HEK293 (cell line): Measurements from ENCODE around the gene FYTTD1.

Source experiments
- ATF2 ChIP-seq: fragments of 450-650 bp; formaldehyde crosslinking; IDR thresholded peaks from 2 replicates; pipeline ENCODE4 v1.5.1; 2016; ENCODE audit warnings: missing biosample characterization, missing genetic modification characterization, low read depth
- BCL6B ChIP-seq: fragments of 450-650 bp; formaldehyde crosslinking; IDR thresholded peaks from 2 replicates; pipeline ENCODE4 v1.5.1; 2017; ENCODE audit warnings: missing biosample characterization, missing genetic modification characterization
- KLF7 ChIP-seq: fragments of 450-650 bp; formaldehyde crosslinking; IDR thresholded peaks from 2 replicates; pipeline ENCODE4 v1.5.1; 2016; ENCODE audit warnings: missing biosample characterization, missing genetic modification characterization, borderline replicate concordance
- PATZ1 ChIP-seq: fragments of 450-650 bp; formaldehyde crosslinking; IDR thresholded peaks from 2 replicates; pipeline ENCODE4 v1.5.1; 2016; ENCODE audit warnings: missing biosample characterization, missing genetic modification characterization
- WT1 ChIP-seq: fragments of 450-650 bp; formaldehyde crosslinking; IDR thresholded peaks from 2 replicates; pipeline ENCODE4 v1.5.1; 2016; ENCODE audit warnings: missing biosample characterization, missing genetic modification characterization
- ZBTB49 ChIP-seq: fragments of 450-650 bp; formaldehyde crosslinking; IDR thresholded peaks from 2 replicates; pipeline ENCODE4 v1.5.1; 2016; ENCODE audit warnings: missing biosample characterization, missing genetic modification characterization, low read depth
- ZBTB6 ChIP-seq: fragments of 450-650 bp; formaldehyde crosslinking; IDR thresholded peaks from 2 replicates; pipeline ENCODE4 v1.5.1; 2017; ENCODE audit warnings: missing biosample characterization, missing genetic modification characterization
- ZBTB7A ChIP-seq: fragments of 450-650 bp; formaldehyde crosslinking; IDR thresholded peaks from 2 replicates; pipeline ENCODE4 v1.5.1; 2016; ENCODE audit warnings: low read depth, missing biosample characterization, missing genetic modification characterization
- ZFP3 ChIP-seq: fragments of 450-650 bp; formaldehyde crosslinking; IDR thresholded peaks from 2 replicates; pipeline ENCODE4 v1.5.1; 2016; ENCODE audit warnings: low read depth, missing biosample characterization, missing genetic modification characterization
- ZNF121 ChIP-seq: fragments of 450-650 bp; formaldehyde crosslinking; IDR thresholded peaks from 2 replicates; pipeline ENCODE4 v1.5.1; 2016; ENCODE audit warnings: missing biosample characterization, missing genetic modification characterization
- ZNF132 ChIP-seq: fragments of 450-650 bp; formaldehyde crosslinking; IDR thresholded peaks from 2 replicates; pipeline ENCODE4 v1.5.1; 2017; ENCODE audit warnings: missing biosample characterization, missing genetic modification characterization, borderline replicate concordance
- ZNF146 ChIP-seq: fragments of 450-650 bp; formaldehyde crosslinking; IDR thresholded peaks from 2 replicates; pipeline ENCODE4 v1.5.1; 2016; ENCODE audit warnings: missing biosample characterization, missing genetic modification characterization
- ZNF157 ChIP-seq: fragments of 450-650 bp; formaldehyde crosslinking; IDR thresholded peaks from 2 replicates; pipeline ENCODE4 v1.5.1; 2016; ENCODE audit warnings: missing biosample characterization, missing genetic modification characterization
- ZNF24 ChIP-seq: fragments of 450-650 bp; formaldehyde crosslinking; IDR thresholded peaks from 2 replicates; pipeline ENCODE4 v1.5.1; 2016; ENCODE audit warnings: missing biosample characterization, missing genetic modification characterization
- ZNF341 ChIP-seq: fragments of 450-650 bp; formaldehyde crosslinking; IDR thresholded peaks from 2 replicates; pipeline ENCODE4; 2016; ENCODE audit warnings: low read depth, missing biosample characterization, missing genetic modification characterization
- ZNF354C ChIP-seq: fragments of 450-650 bp; formaldehyde crosslinking; IDR thresholded peaks from 2 replicates; pipeline ENCODE4 v1.5.1; 2016; ENCODE audit warnings: missing biosample characterization, missing genetic modification characterization, low read depth, borderline replicate concordance
- ZNF473 ChIP-seq: fragments of 450-650 bp; formaldehyde crosslinking; IDR thresholded peaks from 2 replicates; pipeline ENCODE4 v1.5.1; 2017; ENCODE audit warnings: missing biosample characterization, missing genetic modification characterization
- ZNF513 ChIP-seq: fragments of 450-650 bp; IDR thresholded peaks from 2 replicates; pipeline ENCODE4 v1.5.1; 2018; ENCODE audit warnings: missing biosample characterization, missing genetic modification characterization
- ZNF548 ChIP-seq: fragments of 450-650 bp; formaldehyde crosslinking; IDR thresholded peaks from 2 replicates; pipeline ENCODE4 v1.5.1; 2016; ENCODE audit warnings: missing biosample characterization, missing genetic modification characterization
- ZNF549 ChIP-seq: fragments of 450-650 bp; IDR thresholded peaks from 2 replicates; pipeline ENCODE4 v1.5.1; 2018; ENCODE audit warnings: missing biosample characterization, missing genetic modification characterization, mild to moderate bottlenecking, inconsistent platforms, moderate library complexity
- ZNF596 ChIP-seq: fragments of 450-650 bp; IDR thresholded peaks from 2 replicates; pipeline ENCODE4 v1.5.0; 2018; ENCODE audit warnings: missing biosample characterization, mild to moderate bottlenecking, missing genetic modification characterization, moderate library complexity
- ZNF610 ChIP-seq: fragments of 450-650 bp; formaldehyde crosslinking; IDR thresholded peaks from 2 replicates; pipeline ENCODE4 v1.5.1; 2016; ENCODE audit warnings: missing biosample characterization, missing genetic modification characterization, borderline replicate concordance
- ZNF624 ChIP-seq: fragments of 450-650 bp; formaldehyde crosslinking; IDR thresholded peaks from 2 replicates; pipeline ENCODE4 v1.5.1; 2017; ENCODE audit warnings: missing biosample characterization, missing genetic modification characterization
- ZNF701 ChIP-seq: fragments of 450-650 bp; formaldehyde crosslinking; IDR thresholded peaks from 2 replicates; pipeline ENCODE4 v1.5.1; 2016; ENCODE audit warnings: missing biosample characterization, missing genetic modification characterization
- ZNF791 ChIP-seq: fragments of 450-650 bp; formaldehyde crosslinking; IDR thresholded peaks from 2 replicates; pipeline ENCODE4 v1.5.1; 2016; ENCODE audit warnings: missing biosample characterization, missing genetic modification characterization
- ZNF843 ChIP-seq: fragments of 450-650 bp; formaldehyde crosslinking; IDR thresholded peaks from 2 replicates; pipeline ENCODE4 v1.5.1; 2016; ENCODE audit warnings: missing biosample characterization, missing genetic modification characterization
- ZSCAN4 ChIP-seq: fragments of 450-650 bp; formaldehyde crosslinking; IDR thresholded peaks from 2 replicates; pipeline ENCODE4 v1.5.1; 2017; ENCODE audit warnings: missing biosample characterization, missing genetic modification characterization

FYTTD1 gene

GRCh38 chr3:197750858-197751737 lies 1.4 kb downstream of the FYTTD1 start (continued):
- no peak for TF ChIP-seq ZNF843 (tag by site-specific recombination)
- no peak for TF ChIP-seq ZNF24 (tag by site-specific recombination)
- no peak for TF ChIP-seq ZBTB6
- TF ChIP-seq ZNF513: no peak
- no peak for TF ChIP-seq ZNF610 (tag by site-specific recombination)
- TF ChIP-seq KLF7 (tag by site-specific recombination): no peak
- TF ChIP-seq ATF2: no peak
- no peak for TF ChIP-seq ZNF624 (tag by site-specific recombination)
- TF ChIP-seq ZBTB49 (tag by site-specific recombination): no peak
- no peak for TF ChIP-seq ZNF473 (tag by site-specific recombination)
- no peak for TF ChIP-seq ZNF132
- no peak for TF ChIP-seq ZSCAN4 (tag by site-specific recombination)
- TF ChIP-seq ZNF549: no peak
- peak; percentile 72 for TF ChIP-seq ZNF596
- no peak for TF ChIP-seq ZNF354C (tag by site-specific recombination)
- TF ChIP-seq ZNF791: no peak
- TF ChIP-seq PATZ1 (tag by site-specific recombination): peak; percentile 56; the same call in 1 of the 2 replicates
- TF ChIP-seq ZNF548 (tag by site-specific recombination): no peak
- peak; percentile 25; the same call in 1 of the 2 replicates for TF ChIP-seq ZNF341
- TF ChIP-seq WT1 (tag by site-specific recombination): no peak
- no peak for TF ChIP-seq ZNF701 (tag by site-specific recombination)
- TF ChIP-seq ZNF146 (tag by site-specific recombination): no peak
- no peak for TF ChIP-seq ZBTB7A
- TF ChIP-seq ZNF121: peak; percentile 79; the same call in 1 of the 2 replicates
- TF ChIP-seq BCL6B: no peak
- TF ChIP-seq ZFP3: no peak
- no peak for TF ChIP-seq ZNF157 (tag by site-specific recombination)
